ENCODE results near the gene ZFAND2A. TPM values are rescaled to one million over a fixed set of nuclear protein-coding genes. Genes with fewer than 3 reads are reported as not detected.

Gene ZFAND2A
- total RNA-seq, 1 experiment from 2014 or later: 19.1 TPM

DNA sequence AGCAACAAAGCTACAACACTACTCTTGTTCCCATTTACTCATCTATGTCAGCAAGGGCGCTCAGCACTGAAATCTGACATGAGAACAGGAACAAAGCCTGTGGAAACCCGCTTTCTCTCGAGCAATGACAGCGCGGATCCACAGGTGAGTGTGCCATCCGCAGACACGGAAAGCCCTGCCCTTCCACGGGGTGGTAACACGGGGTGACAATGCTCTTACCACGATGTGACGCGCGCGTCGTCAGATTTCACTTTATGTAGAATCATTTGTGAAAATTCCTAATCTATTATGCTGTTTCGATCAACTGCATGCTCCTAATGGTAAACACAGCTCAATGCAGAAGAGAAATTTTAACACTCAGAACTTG is 34.4 kb downstream of the ZFAND2A start (continued):
- TF ChIP-seq, protein P1, sequence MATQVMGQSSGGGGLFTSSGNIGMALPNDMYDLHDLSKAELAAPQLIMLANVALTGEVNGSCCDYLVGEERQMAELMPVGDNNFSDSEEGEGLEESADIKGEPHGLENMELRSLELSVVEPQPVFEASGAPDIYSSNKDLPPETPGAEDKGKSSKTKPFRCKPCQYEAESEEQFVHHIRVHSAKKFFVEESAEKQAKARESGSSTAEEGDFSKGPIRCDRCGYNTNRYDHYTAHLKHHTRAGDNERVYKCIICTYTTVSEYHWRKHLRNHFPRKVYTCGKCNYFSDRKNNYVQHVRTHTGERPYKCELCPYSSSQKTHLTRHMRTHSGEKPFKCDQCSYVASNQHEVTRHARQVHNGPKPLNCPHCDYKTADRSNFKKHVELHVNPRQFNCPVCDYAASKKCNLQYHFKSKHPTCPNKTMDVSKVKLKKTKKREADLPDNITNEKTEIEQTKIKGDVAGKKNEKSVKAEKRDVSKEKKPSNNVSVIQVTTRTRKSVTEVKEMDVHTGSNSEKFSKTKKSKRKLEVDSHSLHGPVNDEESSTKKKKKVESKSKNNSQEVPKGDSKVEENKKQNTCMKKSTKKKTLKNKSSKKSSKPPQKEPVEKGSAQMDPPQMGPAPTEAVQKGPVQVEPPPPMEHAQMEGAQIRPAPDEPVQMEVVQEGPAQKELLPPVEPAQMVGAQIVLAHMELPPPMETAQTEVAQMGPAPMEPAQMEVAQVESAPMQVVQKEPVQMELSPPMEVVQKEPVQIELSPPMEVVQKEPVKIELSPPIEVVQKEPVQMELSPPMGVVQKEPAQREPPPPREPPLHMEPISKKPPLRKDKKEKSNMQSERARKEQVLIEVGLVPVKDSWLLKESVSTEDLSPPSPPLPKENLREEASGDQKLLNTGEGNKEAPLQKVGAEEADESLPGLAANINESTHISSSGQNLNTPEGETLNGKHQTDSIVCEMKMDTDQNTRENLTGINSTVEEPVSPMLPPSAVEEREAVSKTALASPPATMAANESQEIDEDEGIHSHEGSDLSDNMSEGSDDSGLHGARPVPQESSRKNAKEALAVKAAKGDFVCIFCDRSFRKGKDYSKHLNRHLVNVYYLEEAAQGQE (IDR thresholded peaks at IDR 0.05; ENCODE audit: low read depth): no peak

GRCh38 chr7:1124816-1125602 is 35.0 kb downstream of the ZFAND2A start:
- TSS peak; percentile 27 for BruUV-seq (replicated peaks)
- H3K36me3 ChIP-seq (ENCODE audit: control insufficient read depth in 1 of 2, insufficient read depth in 2 of 2, low read length in 2 of 2): peaks cover 0 to 6% of the 10 kb centered on the region in 2 experiments; a peak in 3 of 4 replicates
- H3K4me3 ChIP-seq (replicated peaks in 1 of 2; ENCODE audit: low read depth in 1 of 2, low read length in 2 of 2): no peak overlapping the region
- no peak overlapping the region for H3K27ac ChIP-seq (ENCODE audit: low read depth, low read length)
- H3K27me3 ChIP-seq (ENCODE audit: insufficient read depth, low read length): no peaks in the 10 kb centered on the region
- ChIA-PET RAD21 (ENCODE audit: low non-redundant PET in 1 of 2, low total read pairs in 2 of 2, uncharacterized antibody in 2 of 2, unreplicated experiment in 2 of 2) (no interaction called here), CTCF (no interaction called here), POLR2A (no interaction called here)
- no peak overlapping the region for H3K9ac ChIP-seq (ENCODE audit: low read length)
- ATAC-seq (no peak), DNase-seq (ENCODE audit: low read depth, low spot score) (no peak)
- no peaks in the 10 kb centered on the region for H3K9me3 ChIP-seq (ENCODE audit: control insufficient read depth in 1 of 2, insufficient read depth in 1 of 2, low read depth in 1 of 2, low read length in 2 of 2)
- H2AFZ ChIP-seq (ENCODE audit: low read depth, low read length, poor library complexity, severe bottlenecking): no peak overlapping the region
- TF ChIP-seq CBX3 (IDR thresholded peaks at IDR 0.05; ENCODE audit: low read depth): no peak
- TF ChIP-seq ELF1 (IDR thresholded peaks at IDR 0.05; ENCODE audit: borderline replicate concordance, low read depth): no peak
- H3K4me2 ChIP-seq (ENCODE audit: low read length): no peak overlapping the region
- H3K9me2 ChIP-seq (ENCODE audit: insufficient read depth): no peaks in the 10 kb centered on the region
- H3K4me1 ChIP-seq (ENCODE audit: control insufficient read depth in 1 of 2, insufficient read depth in 2 of 2, low read length in 2 of 2): no peaks in the 10 kb centered on the region
- H4K20me1 ChIP-seq (ENCODE audit: insufficient read depth): no peaks in the 10 kb centered on the region
- intact Hi-C loops (cut with micrococcal nuclease): no loop called here
- peaks cover 44% of the 10 kb centered on the region for H3K79me2 ChIP-seq (ENCODE audit: insufficient read depth, low read length)

Measured in HCT116 (cell line).